Prostate gland (tissue), 2 donors: ENCODE data around the gene PIPOX.

Source experiments
- POLR2A ChIP-seq: fragments of 450-650 bp; IDR thresholded peaks from one replicate; pipeline ENCODE4 v1.6.1; 2016; ENCODE audit warnings: antibody characterized with exemption, mild to moderate bottlenecking
- TF ChIP-seq, protein P1 (sequence below), 4 experiments: fragments of 200-600 bp in 2 of 4; fragments of 450-650 bp in 2 of 4; sonication (generic) in 2 of 4; IDR thresholded peaks; 1 replicate in 3 of 4; 2 replicates in 1 of 4; pipeline ENCODE4 v1.5.1; 2016 to 2019; ENCODE audit warnings: antibody characterized with exemption in 4 of 4, mild to moderate bottlenecking in 2 of 4, moderate library complexity in 2 of 4

GRCh38 chr17:29022074-29022473 is 20.9 kb upstream of the PIPOX start:
- TF ChIP-seq, protein P1, sequence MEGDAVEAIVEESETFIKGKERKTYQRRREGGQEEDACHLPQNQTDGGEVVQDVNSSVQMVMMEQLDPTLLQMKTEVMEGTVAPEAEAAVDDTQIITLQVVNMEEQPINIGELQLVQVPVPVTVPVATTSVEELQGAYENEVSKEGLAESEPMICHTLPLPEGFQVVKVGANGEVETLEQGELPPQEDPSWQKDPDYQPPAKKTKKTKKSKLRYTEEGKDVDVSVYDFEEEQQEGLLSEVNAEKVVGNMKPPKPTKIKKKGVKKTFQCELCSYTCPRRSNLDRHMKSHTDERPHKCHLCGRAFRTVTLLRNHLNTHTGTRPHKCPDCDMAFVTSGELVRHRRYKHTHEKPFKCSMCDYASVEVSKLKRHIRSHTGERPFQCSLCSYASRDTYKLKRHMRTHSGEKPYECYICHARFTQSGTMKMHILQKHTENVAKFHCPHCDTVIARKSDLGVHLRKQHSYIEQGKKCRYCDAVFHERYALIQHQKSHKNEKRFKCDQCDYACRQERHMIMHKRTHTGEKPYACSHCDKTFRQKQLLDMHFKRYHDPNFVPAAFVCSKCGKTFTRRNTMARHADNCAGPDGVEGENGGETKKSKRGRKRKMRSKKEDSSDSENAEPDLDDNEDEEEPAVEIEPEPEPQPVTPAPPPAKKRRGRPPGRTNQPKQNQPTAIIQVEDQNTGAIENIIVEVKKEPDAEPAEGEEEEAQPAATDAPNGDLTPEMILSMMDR (IDR thresholded peaks at IDR 0.05): no peak
- no peak for TF ChIP-seq POLR2A
